Activated T-helper 9 cell treated with anti-CD3 and anti-CD28 coated beads, Interleukin-2, amount 50 U/mL, for 16 hours (primary cell): ENCODE data around the gene NAA40.

Source experiments
- DNase-seq: peaks from one replicate; pipeline ENCODE4 v3.0.0-alpha.2; 2020; ENCODE audit warnings: low read depth

The NAA40 gene

GRCh38 chr11:63986932-63987513 lies 48.2 kb downstream of the NAA40 start:
- DNase-seq: no peak

- no peak for DNase-seq
These were observed 52.8 kb downstream of the NAA40 start for GRCh38 chr11:63991558-63991957.

GRCh38 chr11:63993100-63993499 lies 54.3 kb downstream of the NAA40 start:
- no peak for DNase-seq

- DNase-seq: no peak
These were observed 55.2 kb downstream of the NAA40 start for GRCh38 chr11:63993993-63994392.

DNA sequence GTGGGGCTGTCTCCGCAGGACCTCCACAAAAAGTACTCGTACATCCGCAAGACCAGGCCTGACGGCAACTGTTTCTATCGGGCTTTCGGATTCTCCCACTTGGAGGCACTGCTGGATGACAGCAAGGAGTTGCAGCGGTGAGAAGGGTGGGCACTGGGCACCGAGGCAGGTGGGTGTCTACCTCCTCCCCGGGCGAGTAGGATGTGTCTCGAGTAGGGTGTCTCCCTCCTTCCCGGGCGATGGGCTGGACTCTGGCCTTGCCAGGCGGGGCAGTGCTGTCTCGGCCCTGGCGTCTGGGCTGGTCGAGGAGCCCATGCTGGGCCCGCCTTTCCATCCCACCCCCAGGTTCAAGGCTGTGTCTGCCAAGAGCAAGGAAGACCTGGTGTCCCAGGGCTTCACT lies 57.7 kb downstream of the NAA40 start:
- no peak for DNase-seq

DNA sequence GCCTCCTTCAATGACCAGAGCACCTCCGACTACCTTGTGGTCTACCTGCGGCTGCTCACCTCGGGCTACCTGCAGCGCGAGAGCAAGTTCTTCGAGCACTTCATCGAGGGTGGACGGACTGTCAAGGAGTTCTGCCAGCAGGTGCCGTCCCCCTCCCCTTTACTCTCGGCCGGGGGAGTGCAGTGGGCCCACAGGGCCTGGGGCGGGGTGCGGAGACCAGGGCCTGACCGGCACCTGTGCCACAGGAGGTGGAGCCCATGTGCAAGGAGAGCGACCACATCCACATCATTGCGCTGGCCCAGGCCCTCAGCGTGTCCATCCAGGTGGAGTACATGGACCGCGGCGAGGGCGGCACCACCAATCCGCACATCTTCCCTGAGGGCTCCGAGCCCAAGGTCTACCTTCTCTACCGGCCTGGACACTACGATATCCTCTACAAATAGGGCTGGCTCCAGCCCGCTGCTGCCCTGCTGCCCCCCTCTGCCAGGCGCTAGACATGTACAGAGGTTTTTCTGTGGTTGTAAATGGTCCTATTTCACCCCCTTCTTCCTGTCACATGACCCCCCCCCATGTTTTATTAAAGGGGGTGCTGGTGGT lies 58.4 kb downstream of the NAA40 start:
- no peak for DNase-seq

DNA sequence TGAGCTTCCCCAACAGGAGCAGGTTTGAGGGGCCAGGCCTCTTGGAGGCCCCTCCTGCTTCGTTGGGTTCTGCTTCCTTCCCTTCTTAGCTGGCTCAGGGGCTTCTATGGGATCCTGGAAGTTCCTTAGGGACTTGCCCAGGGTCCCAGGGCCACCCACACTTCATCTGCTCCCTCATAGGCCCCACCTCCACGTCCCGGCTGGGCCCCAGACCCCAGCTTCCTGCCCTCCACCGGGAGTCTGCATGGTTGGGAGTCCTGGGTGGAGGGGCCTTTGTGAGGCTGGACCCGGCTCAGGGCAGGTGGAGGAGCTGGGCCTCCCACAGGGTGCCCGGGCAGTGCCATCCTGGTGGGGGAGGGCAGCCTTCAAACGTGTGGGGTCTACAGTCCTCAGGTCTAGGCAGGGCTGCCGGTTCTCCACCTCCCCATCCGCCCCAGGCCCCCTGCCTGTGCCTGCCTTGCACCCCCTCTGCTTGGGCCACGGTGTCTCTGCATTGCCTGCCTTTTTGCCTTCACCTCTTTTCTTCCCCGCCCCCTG lies 59.1 kb downstream of the NAA40 start:
- no peak for DNase-seq

DNA sequence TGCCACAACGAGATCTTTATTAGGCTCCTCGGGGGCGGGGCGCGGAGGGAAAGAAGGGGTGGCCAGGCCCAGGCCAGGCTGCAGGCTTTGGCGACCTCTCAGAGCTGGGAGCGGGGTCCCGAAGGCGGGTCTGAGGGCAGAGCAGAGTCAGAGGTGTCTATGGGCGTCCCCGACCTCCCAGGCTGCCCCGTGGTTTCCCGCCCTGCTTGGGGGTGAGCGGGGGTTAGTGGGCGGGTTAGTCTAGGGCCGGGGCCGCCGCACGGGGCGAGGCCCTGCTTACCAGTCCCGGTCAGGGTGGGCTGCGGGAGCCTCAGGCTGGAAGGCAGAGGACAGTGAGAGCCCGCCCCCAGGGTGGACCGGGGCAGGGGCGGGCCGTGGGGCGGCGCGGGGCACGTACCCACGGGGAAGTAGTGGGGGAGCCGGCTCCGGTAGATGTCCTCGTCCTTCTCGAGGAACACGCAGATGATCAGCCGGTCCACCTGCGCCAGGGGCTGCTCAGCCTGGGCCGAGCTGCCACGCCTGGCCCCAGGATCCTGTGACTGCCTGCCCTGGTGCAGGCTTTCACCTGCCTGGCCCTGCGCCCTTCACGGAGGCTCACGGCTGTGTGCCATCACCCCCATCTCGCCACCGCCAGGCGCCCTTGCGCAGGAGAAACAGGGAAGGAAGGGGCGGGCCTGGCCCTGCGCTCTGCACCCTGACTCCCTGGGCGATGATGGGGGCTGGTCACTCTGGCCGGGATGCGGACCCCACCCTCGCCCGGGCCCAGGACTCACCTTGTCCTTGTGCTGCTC lies 60.0 kb downstream of the NAA40 start:
- no peak for DNase-seq

DNA sequence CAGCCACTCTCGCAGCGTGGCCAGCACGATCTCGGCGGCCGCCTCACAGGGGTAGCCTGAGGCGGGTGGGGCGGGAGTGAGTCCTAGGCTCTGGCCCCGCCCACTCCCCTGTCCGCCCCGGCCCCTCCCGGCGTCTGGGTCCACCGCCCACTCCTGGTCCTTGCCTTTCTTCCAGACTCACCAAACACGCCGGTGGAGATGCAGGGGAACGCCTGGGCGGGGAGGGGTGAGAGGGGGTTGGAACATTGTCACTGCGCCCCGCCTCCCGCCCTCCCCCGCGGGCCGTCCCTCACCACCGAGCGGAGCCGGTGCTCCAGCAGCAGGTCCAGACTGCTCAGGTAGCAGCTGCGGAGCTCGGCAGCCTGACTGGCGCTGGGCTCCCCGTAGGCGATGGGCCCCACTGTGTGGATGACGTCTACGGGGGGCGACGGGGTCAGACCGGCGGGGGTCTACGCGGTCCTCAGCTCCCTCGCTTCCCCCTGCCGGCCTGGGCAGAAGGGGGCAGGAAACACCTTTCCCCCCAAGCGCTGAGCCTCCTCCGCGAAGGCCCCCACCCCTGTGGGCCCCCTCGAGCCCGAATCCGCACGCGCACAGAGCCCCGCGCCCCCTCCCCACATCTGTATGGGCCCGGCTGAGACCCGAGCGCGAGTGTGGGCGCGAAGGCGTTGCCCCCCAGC lies 60.7 kb downstream of the NAA40 start:
- peak; percentile 60 for DNase-seq

DNA sequence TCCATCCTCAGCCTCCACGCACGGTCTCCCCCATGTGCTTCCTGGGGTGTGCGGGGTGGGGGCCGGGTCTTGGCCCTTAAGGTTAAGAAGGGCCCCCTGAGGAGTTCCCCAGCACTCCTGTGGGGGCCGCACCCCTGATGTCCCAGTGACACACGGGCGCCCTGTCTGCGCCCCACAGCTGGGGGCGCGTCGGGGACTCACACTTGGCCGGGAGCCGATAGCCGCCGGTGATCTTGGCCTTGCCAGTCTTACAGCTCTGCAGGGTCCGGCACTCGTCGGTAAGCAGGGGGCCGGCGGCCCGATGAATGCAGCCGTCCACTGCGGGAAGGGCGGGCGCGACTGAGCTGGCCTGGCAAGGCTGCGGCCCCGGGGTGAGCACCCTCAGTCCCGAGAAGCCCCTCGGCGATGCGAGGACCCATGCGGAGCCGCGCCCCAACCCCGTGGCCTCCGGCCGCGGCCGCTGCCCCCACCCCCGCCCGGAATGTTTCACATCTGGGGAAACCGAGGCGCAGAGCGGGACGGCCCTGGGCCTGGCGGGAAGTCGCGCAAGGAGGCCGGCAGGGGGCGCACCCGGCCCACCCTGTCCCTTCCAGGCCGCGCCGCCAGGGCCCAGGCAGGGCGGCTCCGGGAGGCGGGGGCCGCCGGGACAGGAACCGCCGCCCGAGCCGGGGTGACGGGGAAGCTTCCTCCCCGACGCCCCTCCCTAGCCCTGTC lies 61.4 kb downstream of the NAA40 start:
- peak; percentile 68 for DNase-seq

GRCh38 chr11:64000740-64001483 lies 62.1 kb downstream of the NAA40 start:
- no peak for DNase-seq

GRCh38 chr11:64001484-64002420 lies 63.0 kb downstream of the NAA40 start:
- DNase-seq: no peak

DNA sequence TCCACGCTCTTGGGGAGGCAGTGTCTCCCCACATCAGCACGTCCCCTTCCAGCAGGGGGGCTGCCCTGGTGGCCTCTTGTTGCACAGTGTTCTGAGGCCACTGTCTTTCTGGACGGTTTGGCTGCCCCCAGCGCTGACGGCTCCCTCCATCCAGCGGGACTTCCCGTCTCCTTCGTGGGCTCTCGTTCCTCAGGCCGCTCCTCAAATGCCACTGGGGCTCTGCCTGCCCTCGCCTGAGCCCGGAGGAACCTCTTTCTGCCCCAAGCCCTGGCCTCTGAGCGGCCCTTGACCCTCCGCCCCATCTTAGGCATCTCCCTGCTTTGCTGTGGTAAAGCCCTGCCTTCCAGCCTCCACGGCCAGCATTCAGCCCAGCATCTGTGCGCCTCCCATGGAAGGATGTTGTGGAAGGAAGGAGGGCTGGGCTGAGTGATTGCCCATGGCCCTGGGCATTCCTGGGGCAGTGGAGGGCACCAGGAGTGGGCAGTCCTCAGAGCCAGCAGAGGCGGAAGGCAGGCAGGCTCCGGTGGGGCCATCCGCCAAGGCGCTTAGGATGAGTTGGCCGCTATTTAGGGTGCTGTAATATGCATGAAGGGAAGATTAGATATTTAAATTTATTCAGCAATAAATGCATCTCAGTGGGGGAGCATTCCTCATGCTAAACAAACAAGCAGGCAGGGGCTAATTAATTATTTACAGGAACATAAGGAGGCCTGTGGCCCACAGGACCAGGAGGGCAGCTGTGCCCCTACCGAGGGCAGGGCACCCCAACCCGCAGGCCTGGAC lies 65.2 kb downstream of the NAA40 start:
- no peak for DNase-seq

GRCh38 chr11:64004590-64004984 lies 65.8 kb downstream of the NAA40 start:
- no peak for DNase-seq

DNA sequence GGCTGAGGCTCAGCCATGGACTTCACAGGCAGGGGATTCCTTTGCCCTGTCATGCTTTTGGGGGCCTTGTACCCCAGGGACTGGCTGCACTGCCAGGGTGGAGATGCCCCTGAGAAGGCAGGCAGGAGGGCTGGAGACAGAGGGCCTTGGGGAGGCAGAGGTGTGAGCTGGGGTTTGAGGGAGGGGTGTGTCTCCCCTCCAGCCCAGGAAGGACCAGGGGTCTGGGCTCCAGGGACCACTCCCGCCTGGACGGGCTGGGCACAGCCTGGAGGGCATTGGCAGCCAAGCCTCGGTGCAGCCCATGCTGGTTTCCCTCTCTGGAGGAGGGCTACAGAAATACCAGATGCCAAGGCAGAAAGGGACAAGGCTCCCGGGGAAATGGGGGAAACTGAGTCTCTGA lies 66.9 kb downstream of the NAA40 start:
- no peak for DNase-seq

GRCh38 chr11:64006398-64006797 lies 67.6 kb downstream of the NAA40 start:
- DNase-seq: no peak
